LNCAP (cell line): Measurements from ENCODE around the gene CFAP52.

ENCODE experiments used
- CTCF ChIP-seq: fragments of 450-650 bp; IDR thresholded peaks from 2 replicates; pipeline ENCODE4 v1.5.1; 2017; ENCODE audit warnings: mild to moderate bottlenecking

CFAP52 gene

GRCh38 chr17:9537177-9537776 lies 39.2 kb upstream of the CFAP52 start:
- TF ChIP-seq CTCF: no peak

DNA sequence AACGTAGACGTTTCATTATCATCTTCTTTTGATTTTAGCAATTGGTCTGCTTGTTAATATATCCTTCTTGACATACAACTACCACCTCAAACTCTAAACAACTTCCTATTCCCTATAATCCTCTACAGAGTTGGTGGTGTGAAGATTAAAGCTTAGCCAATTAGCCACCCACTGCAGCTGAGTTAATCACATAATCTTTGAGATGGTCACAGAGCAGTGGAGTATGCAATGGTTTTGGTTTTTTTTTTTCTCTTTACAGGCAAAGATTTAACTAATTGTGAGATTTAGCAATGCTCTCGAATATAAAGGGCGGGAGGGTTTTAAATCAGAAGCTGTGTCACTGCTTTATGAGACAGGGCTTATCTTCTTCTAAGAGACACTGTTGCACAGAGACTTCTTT lies 37.8 kb upstream of the CFAP52 start:
- no peak for TF ChIP-seq CTCF

GRCh38 chr17:9541718-9542117 lies 34.7 kb upstream of the CFAP52 start:
- no peak for TF ChIP-seq CTCF

- no peak for TF ChIP-seq CTCF
Observed at GRCh38 chr17:9544221-9544620, 32.2 kb upstream of the CFAP52 start.

DNA sequence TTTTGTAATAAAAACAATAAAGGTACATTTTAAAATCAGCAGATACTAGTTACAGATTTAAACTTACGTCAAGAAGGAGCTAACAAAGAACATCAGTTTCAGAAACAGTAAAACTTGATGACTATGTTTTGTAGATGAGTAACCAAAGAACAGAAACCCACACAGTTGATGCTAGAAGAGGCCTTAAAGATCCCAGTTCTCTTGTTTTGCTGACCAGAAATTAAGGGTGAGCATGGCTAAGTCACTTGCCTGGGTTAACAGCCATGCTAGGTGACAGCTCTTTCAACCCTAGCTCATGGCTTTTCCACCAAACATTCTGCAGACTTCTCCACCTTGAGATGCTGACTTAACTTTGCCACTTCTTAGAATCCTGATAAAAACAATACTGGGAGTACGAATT lies 27.2 kb upstream of the CFAP52 start:
- TF ChIP-seq CTCF: no peak

GRCh38 chr17:9553181-9553580 lies 23.3 kb upstream of the CFAP52 start:
- no peak for TF ChIP-seq CTCF

DNA sequence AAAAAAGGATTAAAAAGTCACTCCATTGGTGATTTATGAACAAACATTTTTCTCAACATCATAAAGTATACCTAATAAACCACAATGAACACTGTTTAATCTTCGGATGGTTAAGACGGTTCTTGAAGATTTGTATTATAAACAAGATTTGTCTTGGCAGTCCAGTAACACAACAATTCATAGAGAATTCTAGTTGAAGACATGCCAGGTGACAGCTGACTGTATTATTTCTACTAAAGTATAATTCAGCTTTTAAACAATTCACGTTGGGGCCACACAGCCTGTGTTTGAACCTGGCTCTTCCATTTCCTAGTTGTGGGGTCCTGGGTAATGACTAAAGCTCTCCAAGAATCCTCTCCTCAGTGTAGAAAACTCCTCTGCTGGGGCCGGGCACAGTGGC lies 22.8 kb upstream of the CFAP52 start:
- TF ChIP-seq CTCF: no peak

DNA sequence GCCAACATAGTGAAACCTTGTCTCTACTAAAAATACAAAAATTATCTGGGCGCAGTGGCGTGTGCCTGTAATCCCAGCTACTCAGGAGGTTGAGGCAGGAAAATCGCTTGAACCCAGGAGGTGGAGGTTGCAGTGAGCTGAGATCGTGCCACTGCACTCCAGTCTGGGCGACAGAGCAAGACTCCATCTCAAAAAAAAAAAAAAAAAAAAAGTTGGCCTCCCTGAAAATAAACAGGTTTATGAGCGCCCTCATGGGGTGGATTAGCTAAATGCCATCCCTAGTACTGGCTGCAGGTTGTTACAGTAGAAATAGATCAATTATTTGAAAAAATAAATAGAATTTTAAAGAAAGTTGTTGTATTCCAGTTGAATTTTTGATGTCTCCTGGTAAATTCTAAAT lies 21.7 kb upstream of the CFAP52 start:
- peak; percentile 66 for TF ChIP-seq CTCF
